SU-DHL-6 (cell line): ENCODE results near the gene NUMA1.

Experiments used
- EZH2phosphoT487 ChIP-seq: fragments of 200-600 bp; sonication (generic), shearing (Covaris generic); conservative IDR thresholded peaks from 2 replicates; pipeline ENCODE4 v1.6.1; 2018; ENCODE audit warnings: mild to moderate bottlenecking, antibody characterized with exemption, low read length, moderate library complexity, mixed read lengths
- TF ChIP-seq, protein P1 (sequence below): fragments of 200-600 bp; sonication (generic); IDR thresholded peaks from one replicate; pipeline ENCODE4 v1.5.1; 2017; ENCODE audit warnings: antibody characterized with exemption, mild to moderate bottlenecking, low read length, moderate library complexity; ENCODE audit not compliant: insufficient read depth, poor library complexity, severe bottlenecking

DNA sequence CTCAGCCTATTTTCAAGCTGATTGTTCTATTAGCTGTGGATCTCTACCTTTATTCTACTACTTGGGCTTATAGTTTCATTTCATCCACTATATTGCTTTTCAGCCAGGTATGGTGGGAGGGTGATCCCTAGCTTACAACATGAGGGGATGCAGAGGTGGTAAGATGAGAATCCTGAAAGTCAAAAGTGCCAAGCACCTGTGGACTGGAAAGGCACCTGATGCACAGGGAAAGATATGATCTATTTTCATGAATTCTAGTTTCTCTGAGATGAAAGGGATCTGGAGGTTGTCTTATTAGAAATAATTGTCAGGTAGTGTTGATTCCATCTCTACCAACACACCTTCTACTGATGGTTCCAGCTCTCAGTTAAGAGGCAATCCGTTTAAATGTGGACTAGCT is 103.3 kb downstream of the NUMA1 start:
- TF ChIP-seq, protein P1, sequence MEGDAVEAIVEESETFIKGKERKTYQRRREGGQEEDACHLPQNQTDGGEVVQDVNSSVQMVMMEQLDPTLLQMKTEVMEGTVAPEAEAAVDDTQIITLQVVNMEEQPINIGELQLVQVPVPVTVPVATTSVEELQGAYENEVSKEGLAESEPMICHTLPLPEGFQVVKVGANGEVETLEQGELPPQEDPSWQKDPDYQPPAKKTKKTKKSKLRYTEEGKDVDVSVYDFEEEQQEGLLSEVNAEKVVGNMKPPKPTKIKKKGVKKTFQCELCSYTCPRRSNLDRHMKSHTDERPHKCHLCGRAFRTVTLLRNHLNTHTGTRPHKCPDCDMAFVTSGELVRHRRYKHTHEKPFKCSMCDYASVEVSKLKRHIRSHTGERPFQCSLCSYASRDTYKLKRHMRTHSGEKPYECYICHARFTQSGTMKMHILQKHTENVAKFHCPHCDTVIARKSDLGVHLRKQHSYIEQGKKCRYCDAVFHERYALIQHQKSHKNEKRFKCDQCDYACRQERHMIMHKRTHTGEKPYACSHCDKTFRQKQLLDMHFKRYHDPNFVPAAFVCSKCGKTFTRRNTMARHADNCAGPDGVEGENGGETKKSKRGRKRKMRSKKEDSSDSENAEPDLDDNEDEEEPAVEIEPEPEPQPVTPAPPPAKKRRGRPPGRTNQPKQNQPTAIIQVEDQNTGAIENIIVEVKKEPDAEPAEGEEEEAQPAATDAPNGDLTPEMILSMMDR: no peak
- TF ChIP-seq EZH2phosphoT487: no peak
